HG03196 (cell line): ENCODE measurements around the gene PPP1R9B.

Experiments
- ATAC-seq: cut with Tn5 transposase; IDR thresholded peaks from one replicate; pipeline ENCODE4 v1.9.1; 2021; ENCODE audit not compliant: unreplicated experiment

Gene PPP1R9B

GRCh38 chr17:50188531-50188920 lies 38.0 kb upstream of the PPP1R9B start:
- no peak for ATAC-seq

- ATAC-seq: no peak
These were observed 37.5 kb upstream of the PPP1R9B start for GRCh38 chr17:50187751-50188530.

GRCh38 chr17:50187394-50187725 lies 36.9 kb upstream of the PPP1R9B start:
- ATAC-seq: no peak

DNA sequence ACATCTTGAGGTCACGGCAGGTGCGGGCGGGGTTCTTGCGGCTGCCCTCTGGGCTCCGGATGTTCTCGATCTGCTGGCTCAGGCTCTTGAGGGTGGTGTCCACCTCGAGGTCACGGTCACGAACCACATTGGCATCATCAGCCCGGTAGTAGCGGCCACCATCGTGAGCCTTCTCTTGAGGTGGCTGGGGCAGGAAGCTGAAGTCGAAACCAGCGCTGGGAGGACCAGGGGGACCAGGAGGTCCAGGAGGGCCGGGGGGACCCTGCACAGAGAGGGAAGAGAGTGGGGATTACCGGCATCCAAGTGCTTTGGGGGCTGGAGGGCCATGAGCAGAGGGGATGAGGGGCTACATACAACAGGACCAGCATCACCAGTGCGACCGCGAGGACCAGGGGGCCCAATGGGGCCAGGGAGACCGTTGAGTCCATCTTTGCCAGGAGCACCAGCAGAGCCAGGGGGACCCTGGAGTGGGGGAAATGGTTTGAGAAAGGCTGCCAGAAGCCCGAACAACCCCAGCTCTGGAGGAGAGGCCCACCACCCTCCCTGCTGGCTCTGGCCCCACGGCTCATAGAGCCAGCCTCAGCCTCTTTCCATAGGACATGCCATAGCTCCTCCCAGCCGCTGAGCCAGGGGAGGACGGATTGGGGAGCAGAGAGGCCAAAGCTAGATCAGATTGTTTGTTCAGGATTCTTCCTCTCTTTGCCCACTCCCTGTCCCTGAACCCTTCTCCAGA lies 36.4 kb upstream of the PPP1R9B start:
- ATAC-seq: no peak

DNA sequence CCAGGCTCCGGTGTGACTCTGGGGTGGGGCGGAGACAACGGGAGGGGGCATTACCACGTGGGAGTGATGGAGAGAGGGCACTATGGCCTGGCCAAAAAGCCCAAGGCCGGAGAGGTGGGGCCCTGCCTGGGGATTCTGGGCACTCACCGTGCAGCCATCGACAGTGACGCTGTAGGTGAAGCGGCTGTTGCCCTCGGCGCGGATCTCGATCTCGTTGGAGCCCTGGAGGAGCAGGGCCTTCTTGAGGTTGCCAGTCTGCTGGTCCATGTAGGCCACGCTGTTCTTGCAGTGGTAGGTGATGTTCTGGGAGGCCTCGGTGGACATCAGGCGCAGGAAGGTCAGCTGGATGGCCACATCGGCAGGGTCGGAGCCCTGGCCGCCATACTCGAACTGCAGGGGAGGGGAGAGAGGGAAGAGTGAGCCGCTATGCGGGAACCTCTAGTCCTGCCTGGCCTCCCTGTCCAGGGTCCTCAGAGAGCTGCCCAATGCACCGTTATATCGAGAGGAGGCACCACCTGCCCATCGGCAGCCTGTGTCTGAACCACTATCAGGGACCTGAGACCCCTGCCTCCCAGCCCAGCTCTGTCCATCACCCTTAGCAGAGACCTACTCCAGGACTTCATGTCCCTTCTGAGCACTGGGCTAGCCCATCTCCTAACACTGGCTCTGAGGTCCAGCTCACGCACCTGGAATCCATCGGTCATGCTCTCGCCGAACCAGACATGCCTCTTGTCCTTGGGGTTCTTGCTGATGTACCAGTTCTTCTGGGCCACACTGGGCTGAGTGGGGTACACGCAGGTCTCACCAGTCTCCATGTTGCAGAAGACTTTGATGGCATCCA lies 35.4 kb upstream of the PPP1R9B start:
- no peak for ATAC-seq

DNA sequence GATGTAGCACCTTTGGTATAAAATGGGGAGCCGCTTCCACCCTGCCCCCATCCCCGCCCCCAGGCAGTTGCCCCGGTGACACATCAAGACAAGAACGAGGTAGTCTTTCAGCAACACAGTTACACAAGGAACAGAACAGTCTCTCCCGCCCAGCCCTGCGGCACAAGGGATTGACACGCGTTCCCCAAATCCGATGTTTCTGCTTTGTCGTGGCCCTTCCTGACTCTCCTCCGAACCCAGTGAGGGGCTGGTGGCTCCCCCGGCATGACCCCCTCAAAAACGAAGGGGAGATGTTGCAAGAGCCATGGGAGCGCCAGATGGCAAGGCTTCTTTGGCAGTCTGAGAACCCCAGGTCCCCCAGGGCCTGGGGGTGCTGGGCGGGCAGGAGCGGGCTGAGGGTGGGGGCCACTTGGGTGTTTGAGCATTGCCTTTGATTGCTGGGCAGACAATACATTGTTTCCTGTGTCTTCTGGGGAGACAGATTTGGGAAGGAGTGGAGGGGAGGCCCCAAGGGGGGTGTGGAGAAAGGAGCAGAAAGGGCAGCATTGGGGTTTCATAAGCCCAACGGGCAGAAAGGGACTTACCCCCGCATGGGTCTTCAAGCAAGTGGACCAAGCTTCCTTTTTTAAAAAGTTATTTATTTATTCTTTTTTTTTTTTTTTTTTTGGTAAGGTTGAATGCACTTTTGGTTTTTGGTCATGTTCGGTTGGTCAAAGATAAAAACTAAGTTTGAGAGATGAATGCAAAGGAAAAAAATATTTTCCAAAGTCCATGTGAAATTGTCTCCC lies 34.3 kb upstream of the PPP1R9B start:
- no peak for ATAC-seq

DNA sequence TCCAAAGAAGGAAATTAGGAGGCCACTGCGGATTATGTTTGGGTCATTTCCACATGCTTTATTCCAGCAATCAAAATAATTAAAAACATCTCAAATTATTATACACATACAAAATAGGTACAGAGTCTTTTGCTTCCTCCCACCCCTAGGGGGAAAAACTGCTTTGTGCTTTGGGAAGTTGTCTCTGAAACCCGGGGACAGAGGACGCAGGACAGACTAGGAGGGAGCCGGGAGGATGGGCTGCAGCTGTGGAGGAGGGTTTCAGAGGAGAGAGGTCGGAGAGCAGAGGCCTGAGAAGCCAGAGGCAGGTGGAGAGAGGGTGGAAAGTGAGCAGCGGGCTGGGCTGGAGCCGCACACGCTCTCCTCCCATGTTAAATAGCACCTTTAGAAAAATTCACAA lies 33.6 kb upstream of the PPP1R9B start:
- no peak for ATAC-seq

GRCh38 chr17:50183421-50183994 lies 33.0 kb upstream of the PPP1R9B start:
- ATAC-seq: no peak

GRCh38 chr17:50182783-50183420 lies 32.4 kb upstream of the PPP1R9B start:
- no peak for ATAC-seq

GRCh38 chr17:50181591-50182560 lies 31.4 kb upstream of the PPP1R9B start:
- no peak for ATAC-seq

DNA sequence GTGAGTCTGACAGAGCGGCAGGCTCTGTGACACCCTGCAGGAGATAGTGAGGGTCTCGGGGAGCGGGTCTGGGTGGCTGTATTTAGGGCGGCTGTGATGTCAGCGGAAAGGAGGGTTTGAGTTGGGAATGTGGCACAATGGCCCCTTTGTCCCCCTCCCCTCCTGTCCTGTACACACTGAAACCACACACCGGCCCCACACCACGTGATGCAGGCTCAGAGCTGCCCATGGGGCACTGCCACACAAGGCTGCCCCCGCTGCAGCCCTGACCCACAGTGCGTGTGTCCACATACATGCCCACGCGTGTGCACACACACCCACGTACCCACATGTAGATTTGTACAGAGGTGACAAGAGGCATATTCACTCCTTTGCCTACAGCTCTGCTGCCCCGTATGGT lies 30.7 kb upstream of the PPP1R9B start:
- ATAC-seq: no peak

DNA sequence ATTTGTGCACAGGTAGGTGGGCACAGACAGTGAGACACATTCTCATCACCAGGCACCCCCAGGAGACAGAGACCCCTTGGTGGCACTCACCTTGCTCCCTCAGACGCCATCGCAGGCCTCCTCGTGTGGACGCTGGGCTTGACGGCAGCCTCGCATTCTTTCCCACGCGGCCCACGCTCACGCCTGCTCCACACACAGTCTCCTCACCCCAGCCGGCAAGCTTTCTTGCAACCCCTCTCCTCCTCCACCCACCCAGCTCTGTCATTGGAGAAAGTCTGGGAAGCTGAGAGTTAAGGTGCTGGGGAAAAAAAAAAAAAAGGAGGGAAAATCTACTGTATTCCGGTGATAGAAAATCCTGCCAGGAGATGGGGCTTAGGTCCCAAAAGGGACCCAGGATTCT lies 30.1 kb upstream of the PPP1R9B start:
- ATAC-seq: no peak

DNA sequence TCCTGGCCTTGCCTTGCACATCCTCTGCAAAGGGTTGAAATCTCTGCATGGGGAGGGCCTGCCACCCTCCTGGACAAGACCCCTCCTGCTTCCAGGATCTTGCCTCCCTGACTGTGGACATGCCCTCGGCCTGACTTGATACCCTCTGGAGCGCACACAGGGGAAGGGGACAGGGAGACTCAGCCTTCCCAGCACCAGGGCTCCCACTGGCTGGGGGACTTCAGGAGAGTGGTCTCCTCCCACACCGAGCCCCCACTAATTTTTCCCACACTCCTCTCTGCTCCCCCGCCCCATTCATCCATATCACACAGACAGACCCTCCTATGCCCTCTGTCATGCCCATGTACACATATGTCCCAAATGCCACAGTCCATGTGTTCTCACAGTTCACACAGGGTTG lies 29.6 kb upstream of the PPP1R9B start:
- no peak for ATAC-seq

DNA sequence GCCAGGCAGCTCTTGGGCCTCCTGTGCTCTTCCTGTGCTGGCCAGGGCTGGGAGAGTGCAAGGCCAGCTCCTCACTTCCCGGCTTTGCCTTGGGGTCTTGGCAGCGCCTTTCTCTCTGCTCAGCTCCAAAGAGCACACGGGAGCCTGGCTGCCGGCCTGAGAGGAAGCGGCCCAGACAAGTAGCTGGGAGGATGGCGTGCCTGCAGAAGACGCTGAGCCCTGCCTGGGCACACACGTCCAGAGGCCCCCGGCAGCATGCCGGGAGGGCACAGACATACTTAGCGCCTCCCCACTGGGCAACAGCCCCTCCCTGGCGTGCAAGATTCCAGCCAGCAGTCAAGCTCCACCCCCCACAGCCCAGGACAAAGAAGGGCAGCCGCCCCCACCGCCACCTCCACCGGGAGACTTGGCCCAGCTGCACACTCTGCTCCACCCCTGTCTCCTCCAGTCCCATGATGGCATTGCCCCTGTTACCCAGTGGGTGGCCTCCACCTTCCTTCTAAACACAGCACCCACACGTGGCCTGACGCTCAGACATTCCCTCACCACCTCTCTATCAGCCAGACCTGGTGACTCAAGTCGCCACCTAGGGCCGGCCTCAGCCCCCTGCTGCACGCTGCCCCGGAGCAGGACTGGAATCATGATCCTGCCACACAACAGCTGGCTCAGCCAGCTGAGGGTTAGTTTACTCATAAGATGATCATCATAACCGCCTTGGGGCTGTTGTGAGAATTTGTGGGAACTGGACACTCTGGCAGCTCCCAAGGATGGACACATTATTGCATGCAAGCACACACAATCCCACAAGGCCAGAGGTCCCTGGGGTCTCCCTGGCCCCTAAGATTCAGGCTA lies 27.7 kb upstream of the PPP1R9B start:
- no peak for ATAC-seq

GRCh38 chr17:50177476-50177875 lies 27.0 kb upstream of the PPP1R9B start:
- ATAC-seq: no peak

GRCh38 chr17:50176559-50177357 lies 26.3 kb upstream of the PPP1R9B start:
- no peak for ATAC-seq
